Measurements from ENCODE around the gene RNF217.

DNA sequence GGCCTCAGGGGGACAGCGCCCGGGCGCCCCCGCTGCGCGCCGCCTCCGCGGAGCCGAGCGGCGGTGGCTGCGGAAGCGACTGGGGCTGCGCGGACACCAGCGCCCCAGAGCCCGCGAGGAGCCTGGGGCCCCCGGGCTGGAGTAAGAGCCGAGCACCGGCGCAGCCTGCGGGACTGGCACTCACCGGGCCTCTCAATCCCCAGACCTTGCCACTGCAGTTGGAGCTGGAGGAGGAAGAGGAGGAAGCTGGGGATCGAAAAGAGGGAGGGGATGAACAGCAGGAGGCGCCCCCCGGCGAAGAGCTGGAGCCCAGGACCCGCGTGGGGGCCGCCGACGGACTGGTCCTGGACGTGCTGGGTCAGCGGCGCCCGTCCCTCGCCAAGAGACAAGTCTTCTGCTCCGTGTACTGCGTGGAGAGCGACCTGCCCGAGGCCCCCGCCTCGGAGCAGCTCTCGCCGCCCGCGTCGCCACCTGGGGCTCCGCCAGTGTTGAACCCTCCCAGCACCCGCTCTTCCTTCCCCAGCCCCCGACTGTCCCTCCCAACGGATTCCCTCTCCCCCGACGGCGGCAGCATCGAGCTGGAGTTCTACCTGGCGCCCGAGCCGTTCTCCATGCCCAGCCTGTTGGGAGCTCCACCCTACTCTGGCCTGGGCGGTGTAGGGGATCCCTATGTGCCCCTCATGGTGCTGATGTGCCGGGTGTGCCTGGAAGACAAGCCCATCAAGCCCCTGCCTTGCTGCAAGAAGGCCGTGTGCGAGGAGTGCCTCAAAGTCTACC lies 590 bp downstream of the RNF217 start:
- TF ChIP-seq, protein P1, sequence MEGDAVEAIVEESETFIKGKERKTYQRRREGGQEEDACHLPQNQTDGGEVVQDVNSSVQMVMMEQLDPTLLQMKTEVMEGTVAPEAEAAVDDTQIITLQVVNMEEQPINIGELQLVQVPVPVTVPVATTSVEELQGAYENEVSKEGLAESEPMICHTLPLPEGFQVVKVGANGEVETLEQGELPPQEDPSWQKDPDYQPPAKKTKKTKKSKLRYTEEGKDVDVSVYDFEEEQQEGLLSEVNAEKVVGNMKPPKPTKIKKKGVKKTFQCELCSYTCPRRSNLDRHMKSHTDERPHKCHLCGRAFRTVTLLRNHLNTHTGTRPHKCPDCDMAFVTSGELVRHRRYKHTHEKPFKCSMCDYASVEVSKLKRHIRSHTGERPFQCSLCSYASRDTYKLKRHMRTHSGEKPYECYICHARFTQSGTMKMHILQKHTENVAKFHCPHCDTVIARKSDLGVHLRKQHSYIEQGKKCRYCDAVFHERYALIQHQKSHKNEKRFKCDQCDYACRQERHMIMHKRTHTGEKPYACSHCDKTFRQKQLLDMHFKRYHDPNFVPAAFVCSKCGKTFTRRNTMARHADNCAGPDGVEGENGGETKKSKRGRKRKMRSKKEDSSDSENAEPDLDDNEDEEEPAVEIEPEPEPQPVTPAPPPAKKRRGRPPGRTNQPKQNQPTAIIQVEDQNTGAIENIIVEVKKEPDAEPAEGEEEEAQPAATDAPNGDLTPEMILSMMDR (conservative IDR thresholded peaks at IDR 0.05; ENCODE audit: low read length) = no peak
- TF ChIP-seq EZH2phosphoT487 (IDR thresholded peaks at IDR 0.05; ENCODE audit: borderline replicate concordance) = no peak

All from Loucy (cell line).